ENCODE results near the gene RAB11FIP4.

The RAB11FIP4 gene

DNA sequence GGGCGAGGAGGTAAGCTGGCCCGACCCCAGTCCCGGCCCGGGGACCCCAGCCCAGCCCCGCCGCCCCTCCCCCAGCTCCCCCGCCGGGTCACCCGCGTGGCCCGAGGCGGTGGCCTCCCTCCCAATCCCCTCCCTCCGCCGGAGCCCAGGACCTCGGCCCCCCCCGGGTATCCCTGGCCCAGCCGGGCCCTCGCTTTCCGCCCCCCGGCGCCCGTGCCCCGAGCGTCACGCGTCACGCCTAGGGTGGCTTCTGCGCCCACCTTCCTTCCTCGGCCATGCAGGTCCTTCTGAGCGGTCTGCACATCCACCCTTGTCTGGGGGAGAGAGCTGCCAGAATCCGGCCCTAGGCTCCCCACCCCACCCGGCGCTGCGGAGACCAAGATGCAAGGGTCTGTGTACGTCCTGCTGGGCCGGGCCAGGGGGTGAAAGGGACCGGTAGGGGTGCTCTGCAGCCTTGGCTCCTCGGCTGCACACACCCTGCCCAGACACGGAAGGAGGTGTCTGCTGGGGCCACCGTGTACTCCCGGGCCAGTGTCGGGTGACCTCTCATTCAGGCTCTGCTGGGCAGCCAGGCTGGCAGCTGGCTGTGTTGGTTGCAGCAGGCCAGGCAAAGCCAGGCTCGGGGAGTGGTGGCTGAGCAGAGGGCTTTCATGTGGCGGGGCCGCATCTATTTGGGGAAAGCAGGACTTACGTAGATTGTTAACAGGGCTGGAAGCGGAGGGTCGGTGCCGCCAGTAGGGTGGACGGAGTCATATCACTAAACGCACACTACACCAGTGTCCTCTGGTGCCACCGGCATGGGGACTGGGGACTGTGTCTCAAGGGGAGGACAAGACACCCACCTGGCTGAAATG lies 754 bp downstream of the RAB11FIP4 start:
- Mint-ChIP-seq H3K4me3 (peak overlapping the region; percentile 38), H3K4me1 (ENCODE audit: low read depth) (peaks cover 5% of the 10 kb centered on the region), H3K27me3 (ENCODE audit: low read depth) (peaks cover 59% of the 10 kb centered on the region), H3K27ac (no peak overlapping the region), H3K9me3 (no peaks in the 10 kb centered on the region), H3K36me3 (ENCODE audit: low read depth) (no peaks in the 10 kb centered on the region)

DNA sequence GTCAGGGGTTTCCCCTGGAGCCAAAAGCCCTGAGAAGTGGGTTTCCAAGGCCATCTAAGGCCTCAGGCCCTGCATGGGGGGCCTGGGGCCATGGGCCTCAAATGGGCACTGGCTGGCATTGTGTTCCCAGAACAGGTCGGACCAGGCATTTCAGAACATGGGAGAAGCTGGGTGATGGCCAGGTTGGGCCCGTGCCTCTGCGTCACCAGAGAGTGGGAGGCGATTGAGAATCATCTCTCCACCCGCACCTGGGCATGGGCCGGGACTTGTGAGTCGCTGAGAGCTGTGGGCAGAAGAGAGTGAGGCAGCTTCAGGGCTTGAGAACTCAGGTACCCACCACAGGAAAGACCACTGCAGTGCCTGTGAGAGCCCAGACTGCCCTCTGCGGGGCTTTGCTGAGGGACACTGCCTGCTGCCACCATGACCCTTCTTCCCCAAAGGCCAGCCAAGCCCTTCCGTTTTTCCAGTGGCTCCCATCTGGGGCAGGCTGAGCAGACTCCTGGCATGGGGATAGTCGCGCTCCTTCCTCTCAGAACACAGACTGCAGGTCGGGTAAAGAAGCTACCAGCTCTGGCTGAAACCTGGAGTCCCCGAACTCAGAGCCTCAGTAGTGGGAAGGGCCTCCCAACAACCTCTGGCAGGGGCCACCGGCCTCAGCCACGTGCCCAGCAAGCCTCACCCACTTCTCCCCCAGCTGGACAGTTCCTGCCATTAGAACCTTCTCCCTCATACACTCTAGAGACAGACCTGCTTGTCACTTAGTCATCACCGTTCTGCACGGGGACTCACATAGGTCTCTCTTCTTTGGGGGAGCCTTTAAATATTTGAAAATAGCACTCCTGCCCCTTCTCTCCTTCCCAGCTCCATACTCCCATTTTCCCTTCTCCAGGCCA lies 1.6 kb downstream of the RAB11FIP4 start:
- Mint-ChIP-seq H3K27ac (no peak overlapping the region), H3K27me3 (ENCODE audit: low read depth) (peaks cover 57% of the 10 kb centered on the region), H3K4me1 (ENCODE audit: low read depth) (peaks cover 5% of the 10 kb centered on the region), H3K9me3 (no peaks in the 10 kb centered on the region), H3K4me3 (no peak overlapping the region), H3K36me3 (ENCODE audit: low read depth) (no peaks in the 10 kb centered on the region)

DNA sequence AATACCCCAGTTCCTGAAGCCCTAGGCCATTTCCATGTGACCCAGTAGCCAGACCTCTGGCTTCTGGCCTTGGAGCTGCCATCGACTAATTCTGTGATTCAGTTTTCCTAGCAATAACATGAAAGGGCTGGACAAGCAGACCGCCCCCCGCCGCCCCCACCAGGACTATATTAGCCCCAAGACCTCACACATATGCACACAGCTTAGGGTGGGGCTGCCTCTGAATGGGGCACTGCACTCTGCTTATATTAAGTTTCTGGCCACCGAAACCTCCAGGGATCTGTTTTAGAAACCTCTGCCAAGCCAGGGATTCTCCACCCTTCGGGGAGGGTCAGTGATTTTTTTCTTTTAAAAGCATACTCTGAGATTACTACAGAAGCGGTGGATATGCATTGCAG lies 2.3 kb downstream of the RAB11FIP4 start:
- H3K4me3 Mint-ChIP-seq: no peak overlapping the region
- H3K27me3 Mint-ChIP-seq (ENCODE audit: low read depth): peaks cover 54% of the 10 kb centered on the region
- no peak overlapping the region for H3K27ac Mint-ChIP-seq
- no peaks in the 10 kb centered on the region for H3K36me3 Mint-ChIP-seq (ENCODE audit: low read depth)
- peaks cover 5% of the 10 kb centered on the region for H3K4me1 Mint-ChIP-seq (ENCODE audit: low read depth)
- H3K9me3 Mint-ChIP-seq: no peaks in the 10 kb centered on the region

DNA sequence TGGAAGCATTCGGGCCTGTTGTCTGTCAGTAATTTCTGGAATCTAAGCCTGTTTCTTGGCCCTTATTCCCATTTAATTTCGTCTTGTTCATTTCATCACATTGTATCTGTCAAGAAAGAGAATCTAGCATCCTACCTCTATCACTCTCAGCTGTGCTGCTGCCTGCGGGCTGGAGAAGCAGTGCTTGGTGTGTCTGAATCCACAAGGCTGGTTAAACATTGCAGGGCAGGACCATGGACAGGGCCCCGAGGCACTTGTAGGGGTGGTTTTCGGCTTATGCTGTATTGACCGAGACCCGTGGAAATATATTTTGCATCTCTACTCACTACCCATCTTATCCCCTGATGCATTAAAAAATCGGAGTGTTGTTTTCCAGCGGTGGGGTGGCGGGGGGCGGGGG lies 3.1 kb downstream of the RAB11FIP4 start:
- peaks cover 5% of the 10 kb centered on the region for H3K4me1 Mint-ChIP-seq (ENCODE audit: low read depth)
- H3K27me3 Mint-ChIP-seq (ENCODE audit: low read depth): peaks cover 49% of the 10 kb centered on the region
- H3K9me3 Mint-ChIP-seq: no peaks in the 10 kb centered on the region
- H3K27ac Mint-ChIP-seq: no peak overlapping the region
- no peak overlapping the region for H3K4me3 Mint-ChIP-seq
- no peaks in the 10 kb centered on the region for H3K36me3 Mint-ChIP-seq (ENCODE audit: low read depth)

DNA sequence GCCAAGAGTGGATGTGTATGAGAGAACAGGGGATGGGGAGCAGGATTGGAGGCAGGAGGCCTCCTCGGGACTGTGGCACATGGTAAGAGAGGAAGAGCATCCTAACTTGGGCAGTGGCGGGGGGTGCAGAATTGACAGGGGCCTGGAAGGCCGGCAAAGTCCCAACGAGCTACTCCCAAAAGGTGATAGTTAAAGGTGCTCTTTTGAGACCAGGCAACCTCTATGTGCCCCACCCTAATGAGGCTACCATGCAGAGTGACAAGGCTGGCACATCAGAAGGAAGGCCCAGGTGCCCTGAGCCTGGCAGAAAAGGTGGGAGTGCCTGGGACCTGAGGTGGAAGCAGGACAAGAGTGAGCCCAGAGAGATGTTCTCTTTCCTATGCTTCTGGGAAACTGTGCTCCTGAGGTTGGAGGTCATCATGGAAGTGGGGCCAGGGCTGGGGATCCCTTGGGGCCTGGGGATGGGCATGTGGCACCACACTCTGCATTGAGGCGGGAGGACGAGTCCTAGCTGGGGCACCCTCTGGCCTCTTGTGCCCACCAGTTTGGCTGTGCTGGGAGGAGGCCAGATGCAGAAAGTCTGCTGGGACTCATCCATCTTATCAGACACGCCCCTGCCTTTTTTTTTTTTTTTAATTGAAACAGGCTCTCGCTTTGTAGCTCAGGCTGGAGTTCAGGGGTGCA lies 5.9 kb downstream of the RAB11FIP4 start:
- Mint-ChIP-seq H3K36me3 (ENCODE audit: low read depth) (no peaks in the 10 kb centered on the region), H3K4me3 (no peak overlapping the region), H3K27me3 (ENCODE audit: low read depth) (peaks cover 30% of the 10 kb centered on the region), H3K27ac (no peak overlapping the region), H3K9me3 (no peaks in the 10 kb centered on the region), H3K4me1 (ENCODE audit: low read depth) (peaks cover 2% of the 10 kb centered on the region)

DNA sequence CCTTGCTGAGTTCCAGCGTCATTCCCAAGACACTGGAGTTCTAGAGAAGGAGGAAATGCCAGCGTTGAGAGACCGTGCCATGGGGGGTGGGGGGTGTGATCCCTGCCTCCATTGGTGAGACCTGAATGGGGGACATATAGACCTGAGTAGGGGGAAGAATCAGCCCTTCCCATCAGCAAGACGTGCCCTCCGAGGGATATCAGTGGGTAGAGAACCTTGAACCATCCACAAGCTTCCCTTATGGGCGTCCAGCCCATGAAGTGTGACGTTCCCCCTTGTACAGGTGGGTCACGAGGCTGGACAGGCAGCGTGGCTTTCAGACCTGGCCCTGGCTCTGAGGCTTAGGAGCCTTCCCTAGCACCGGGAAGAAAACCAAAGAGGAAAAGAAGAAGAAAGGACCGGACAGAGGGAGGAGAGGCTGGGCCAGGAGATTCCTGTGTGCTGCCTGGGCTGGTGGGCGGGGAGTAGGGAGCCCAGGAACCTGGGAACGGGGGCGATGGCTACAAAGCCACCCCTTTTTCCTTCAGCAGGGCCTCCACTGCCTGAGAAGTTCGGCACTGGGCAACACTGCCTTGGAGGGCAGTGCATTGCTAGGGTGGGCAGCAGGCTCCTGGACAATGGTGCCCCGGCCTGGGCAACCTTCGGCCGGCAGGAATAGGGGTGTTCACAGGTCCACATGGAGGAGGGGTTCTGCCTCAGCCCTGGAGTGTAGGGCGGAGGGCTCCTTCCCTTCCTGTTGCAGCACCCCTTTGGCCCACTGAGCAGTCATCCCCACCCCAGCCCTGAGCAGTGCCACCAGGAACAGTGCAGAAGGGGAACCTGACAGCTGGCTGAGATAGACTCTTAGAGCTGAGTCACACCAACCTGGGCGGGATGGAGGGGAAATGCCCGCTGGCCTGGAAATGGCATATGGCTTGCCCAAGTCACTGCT lies 7.2 kb downstream of the RAB11FIP4 start:
- peaks cover 18% of the 10 kb centered on the region for H3K27me3 Mint-ChIP-seq (ENCODE audit: low read depth)
- H3K9me3 Mint-ChIP-seq: no peaks in the 10 kb centered on the region
- no peak overlapping the region for H3K4me3 Mint-ChIP-seq
- H3K27ac Mint-ChIP-seq: no peak overlapping the region
- no peaks in the 10 kb centered on the region for H3K36me3 Mint-ChIP-seq (ENCODE audit: low read depth)
- no peaks in the 10 kb centered on the region for H3K4me1 Mint-ChIP-seq (ENCODE audit: low read depth)

DNA sequence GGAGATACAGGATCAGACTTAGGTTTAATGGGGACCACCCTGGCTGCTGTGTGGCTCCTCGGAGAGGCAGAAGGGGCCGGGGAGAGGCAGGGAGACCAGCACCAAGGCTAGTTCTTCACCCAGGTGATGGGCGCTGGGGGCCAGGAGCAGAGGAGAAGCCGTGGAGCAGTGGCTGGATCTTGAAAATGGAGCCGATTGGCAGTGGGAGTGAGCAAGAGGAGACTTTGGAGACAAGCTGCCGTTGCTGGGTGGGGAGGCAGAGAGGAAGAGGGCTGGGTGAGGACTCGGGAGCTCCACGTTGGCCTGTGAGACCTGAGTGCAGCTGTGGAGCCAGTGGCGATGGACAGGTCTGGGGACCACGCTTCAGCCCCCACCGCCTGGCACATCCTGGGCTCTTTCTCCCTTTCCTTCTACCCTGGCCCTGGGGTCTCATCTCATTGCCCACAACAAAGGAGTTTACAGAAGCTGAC lies 9.0 kb downstream of the RAB11FIP4 start:
- no peaks in the 10 kb centered on the region for H3K9me3 Mint-ChIP-seq
- no peak overlapping the region for H3K4me3 Mint-ChIP-seq
- no peaks in the 10 kb centered on the region for H3K36me3 Mint-ChIP-seq (ENCODE audit: low read depth)
- H3K27ac Mint-ChIP-seq: no peak overlapping the region
- peaks cover 10% of the 10 kb centered on the region for H3K27me3 Mint-ChIP-seq (ENCODE audit: low read depth)
- H3K4me1 Mint-ChIP-seq (ENCODE audit: low read depth): no peaks in the 10 kb centered on the region

DNA sequence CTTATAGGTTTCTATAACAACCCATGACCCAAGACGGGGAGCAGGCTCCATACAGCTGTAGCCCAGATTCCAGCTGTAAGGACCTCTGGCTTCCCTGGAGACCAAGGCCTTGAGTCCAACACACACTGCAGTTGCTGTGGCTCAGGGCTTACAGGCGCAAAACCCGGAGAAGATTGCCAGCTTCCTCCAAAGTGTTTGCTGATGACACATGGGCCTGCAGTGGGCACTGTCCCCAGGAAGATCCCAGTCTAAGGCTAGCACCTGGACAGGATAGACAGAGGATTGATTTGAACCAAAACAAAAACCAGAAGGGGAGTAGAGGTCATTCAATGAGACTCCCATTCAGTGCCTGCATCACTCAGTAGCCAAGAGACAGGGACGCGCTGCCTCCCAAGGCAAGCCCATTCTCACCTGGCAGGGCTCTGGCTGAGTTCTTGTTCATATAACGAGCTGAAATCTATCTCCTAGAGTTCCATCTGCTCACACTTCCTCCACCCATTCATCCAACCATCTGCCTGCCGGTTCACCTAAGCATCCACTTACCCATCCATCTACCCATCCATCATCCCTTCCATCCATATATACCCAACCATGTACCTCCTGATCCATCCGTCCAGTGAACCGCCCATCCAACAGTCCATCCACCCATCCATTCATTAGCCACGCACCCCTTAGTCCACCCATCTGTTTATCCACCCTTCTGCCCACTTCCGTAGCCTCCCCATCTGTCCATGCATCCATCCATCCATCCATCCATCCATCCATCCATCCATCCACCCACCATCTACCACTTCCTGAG lies 10.2 kb downstream of the RAB11FIP4 start:
- Mint-ChIP-seq H3K27ac (no peak overlapping the region), H3K4me1 (ENCODE audit: low read depth) (no peaks in the 10 kb centered on the region), H3K9me3 (no peaks in the 10 kb centered on the region), H3K4me3 (no peak overlapping the region), H3K27me3 (ENCODE audit: low read depth) (peaks cover 9% of the 10 kb centered on the region), H3K36me3 (ENCODE audit: low read depth) (no peaks in the 10 kb centered on the region)

DNA sequence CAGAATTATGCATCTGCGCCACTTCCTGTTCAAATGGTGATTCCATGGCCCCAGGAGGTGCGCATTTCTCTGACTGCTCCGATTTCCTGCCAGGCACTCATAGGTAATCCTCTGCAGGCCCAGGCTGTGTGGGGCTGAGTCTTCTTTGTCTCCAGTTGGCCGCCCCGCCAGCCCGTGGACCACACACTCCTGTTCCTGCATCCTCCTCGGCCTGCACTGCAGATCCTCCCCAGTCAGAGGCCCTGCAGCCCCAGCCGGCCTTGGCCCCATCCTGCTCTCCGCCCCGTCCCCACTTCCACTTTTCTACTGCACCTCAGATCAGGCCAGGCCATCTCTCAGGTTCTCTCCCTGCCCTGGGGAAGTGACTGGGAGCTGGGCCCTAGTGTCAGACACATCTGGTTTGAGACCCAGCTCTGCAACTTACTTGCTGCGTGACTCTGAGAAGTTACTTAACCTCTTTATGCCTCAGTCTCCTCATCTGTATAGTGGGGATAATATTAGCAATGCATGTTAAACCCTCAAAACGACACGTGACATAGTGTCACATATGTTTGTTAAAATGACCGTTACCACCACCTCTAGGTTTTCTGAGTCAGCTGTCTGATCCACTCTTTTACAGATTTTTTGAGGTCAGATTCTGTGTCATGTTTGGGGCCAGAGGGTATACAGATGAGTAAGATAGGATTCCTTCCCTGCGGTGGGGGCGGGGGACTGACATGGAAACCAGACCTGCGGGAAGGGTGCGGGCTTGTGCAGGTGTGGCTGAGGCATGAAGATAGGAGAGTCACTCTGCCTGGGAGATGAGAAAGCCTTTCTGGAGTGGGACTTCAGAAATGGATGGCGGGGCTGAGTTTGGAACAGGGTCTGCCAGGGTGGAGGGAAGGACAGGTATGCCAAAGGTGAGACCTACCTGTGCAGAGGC lies 12.8 kb downstream of the RAB11FIP4 start:
- H3K27me3 Mint-ChIP-seq (ENCODE audit: low read depth): peaks cover 19% of the 10 kb centered on the region
- H3K9me3 Mint-ChIP-seq: no peaks in the 10 kb centered on the region
- H3K4me3 Mint-ChIP-seq: no peak overlapping the region
- no peaks in the 10 kb centered on the region for H3K4me1 Mint-ChIP-seq (ENCODE audit: low read depth)
- H3K27ac Mint-ChIP-seq: no peak overlapping the region
- no peaks in the 10 kb centered on the region for H3K36me3 Mint-ChIP-seq (ENCODE audit: low read depth)

DNA sequence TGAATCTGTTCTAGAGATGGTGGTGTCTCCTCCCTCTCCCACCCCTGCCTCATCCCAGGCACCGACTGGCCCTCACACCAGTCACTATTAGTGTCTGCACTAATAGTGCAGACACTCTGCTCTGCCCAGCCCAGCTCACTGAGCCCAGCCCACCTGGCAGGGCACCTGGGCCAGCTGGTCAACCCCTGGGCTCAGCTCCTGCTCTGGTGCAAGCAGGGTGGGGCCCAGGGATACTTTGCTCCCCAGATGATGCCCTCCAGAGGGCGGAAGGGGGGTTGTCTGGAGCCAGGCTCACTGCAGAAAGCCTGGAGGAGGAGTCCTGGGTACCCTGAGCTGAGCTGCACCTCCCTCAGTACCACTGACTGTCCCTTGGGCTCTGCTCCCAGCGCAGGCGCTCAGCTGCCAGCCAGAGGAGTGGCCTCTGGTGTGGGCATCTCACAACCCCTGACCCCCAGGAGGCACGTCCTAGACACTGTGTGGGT lies 14.5 kb downstream of the RAB11FIP4 start:
- no peaks in the 10 kb centered on the region for H3K4me1 Mint-ChIP-seq (ENCODE audit: low read depth)
- H3K36me3 Mint-ChIP-seq (ENCODE audit: low read depth): no peaks in the 10 kb centered on the region
- peaks cover 21% of the 10 kb centered on the region for H3K27me3 Mint-ChIP-seq (ENCODE audit: low read depth)
- no peak overlapping the region for H3K27ac Mint-ChIP-seq
- no peaks in the 10 kb centered on the region for H3K9me3 Mint-ChIP-seq
- no peak overlapping the region for H3K4me3 Mint-ChIP-seq

DNA sequence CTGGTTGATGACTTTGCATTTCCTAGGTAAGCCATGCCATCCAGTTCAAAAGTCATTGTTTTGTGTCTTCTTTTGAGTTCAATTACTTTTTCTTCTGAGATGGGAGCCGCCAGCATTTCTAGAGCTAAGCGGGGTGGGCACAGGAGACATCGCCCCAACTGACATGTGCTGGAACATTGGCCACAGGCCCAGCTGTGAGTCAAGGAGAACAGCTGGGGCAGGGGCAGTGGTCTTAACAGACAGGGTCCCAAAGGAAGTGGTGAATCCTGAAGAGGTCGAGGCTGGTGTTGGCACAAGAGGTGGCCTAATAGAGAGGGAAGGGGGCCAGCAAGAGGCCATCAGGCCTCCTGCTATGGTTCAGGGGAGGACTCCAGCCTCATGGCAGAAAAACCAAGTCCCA lies 17.1 kb downstream of the RAB11FIP4 start:
- H3K9me3 Mint-ChIP-seq: no peaks in the 10 kb centered on the region

DNA sequence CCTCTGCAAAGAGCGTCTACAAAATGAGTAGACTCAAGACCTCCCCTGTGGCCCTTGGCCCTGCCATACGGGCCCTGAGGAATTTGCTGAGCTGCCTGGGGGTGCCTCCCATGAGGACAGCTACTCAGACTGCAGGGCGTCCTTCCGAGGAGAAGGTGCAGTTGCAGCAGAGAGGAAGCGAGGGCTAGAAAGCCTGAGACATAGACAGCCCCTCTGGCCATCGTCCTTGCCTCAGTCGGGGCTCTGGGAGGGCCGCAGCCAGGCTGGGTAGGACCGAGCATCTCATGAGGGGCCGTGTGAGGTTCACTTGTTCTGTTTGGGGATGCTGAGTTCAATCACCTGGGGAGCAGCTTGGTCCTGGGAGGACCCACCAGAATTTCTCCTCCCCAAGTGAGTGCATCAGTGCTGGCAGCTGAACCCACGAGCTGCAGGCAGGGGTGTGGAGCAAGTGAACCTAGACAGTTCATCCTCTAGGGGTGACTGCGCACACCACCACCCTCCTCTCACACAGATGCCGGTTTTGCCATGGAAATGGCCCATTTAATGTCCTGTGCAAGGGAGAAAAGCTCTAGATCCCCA lies 20.3 kb downstream of the RAB11FIP4 start:
- H3K9me3 Mint-ChIP-seq: no peaks in the 10 kb centered on the region
- no peaks in the 10 kb centered on the region for H3K36me3 Mint-ChIP-seq (ENCODE audit: low read depth)
- no peak overlapping the region for H3K27ac Mint-ChIP-seq
- peaks cover 16% of the 10 kb centered on the region for H3K27me3 Mint-ChIP-seq (ENCODE audit: low read depth)
- H3K4me1 Mint-ChIP-seq (ENCODE audit: low read depth): no peaks in the 10 kb centered on the region
- H3K4me3 Mint-ChIP-seq: no peak overlapping the region

More for the DNA sequence above, 17.1 kb downstream of the RAB11FIP4 start:
- Mint-ChIP-seq H3K4me1 (ENCODE audit: low read depth) (no peaks in the 10 kb centered on the region), H3K4me3 (no peak overlapping the region), H3K27me3 (ENCODE audit: low read depth) (peaks cover 21% of the 10 kb centered on the region), H3K36me3 (ENCODE audit: low read depth) (no peaks in the 10 kb centered on the region), H3K27ac (no peak overlapping the region)

All from T-helper 1 cell treated with Interleukin-12 subunit alpha and Interleukin-12 subunit beta and Interleukin-4 antibody, amounts not matched to agents 30 μg/mL and 1 μg/mL, for 36 hours (primary cell).